ENCODE results near the gene GABBR2.

DNA sequence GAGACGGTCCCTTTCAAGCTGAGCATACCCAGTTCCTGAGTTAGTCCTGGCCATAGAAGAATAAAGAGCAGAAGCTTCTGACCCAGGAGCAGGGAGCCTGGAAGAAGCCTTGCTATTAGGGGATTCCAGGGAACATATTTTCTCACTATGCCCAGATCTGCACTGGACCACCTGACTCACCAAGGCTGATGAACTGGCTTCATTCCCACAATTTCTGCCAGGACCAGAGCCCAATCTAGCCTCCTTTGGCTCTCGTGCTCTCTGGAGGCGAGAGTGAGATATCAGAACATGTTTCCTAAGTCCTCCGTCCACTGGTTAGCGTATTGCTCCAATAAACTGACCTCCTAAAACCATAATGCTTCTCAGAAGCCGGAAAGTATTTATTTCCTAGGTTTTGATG is 9.9 kb downstream of the GABBR2 start:
- TF ChIP-seq, protein P1, sequence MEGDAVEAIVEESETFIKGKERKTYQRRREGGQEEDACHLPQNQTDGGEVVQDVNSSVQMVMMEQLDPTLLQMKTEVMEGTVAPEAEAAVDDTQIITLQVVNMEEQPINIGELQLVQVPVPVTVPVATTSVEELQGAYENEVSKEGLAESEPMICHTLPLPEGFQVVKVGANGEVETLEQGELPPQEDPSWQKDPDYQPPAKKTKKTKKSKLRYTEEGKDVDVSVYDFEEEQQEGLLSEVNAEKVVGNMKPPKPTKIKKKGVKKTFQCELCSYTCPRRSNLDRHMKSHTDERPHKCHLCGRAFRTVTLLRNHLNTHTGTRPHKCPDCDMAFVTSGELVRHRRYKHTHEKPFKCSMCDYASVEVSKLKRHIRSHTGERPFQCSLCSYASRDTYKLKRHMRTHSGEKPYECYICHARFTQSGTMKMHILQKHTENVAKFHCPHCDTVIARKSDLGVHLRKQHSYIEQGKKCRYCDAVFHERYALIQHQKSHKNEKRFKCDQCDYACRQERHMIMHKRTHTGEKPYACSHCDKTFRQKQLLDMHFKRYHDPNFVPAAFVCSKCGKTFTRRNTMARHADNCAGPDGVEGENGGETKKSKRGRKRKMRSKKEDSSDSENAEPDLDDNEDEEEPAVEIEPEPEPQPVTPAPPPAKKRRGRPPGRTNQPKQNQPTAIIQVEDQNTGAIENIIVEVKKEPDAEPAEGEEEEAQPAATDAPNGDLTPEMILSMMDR (conservative IDR thresholded peaks at IDR 0.05): no peak
- TF ChIP-seq EZH2 (IDR thresholded peaks at IDR 0.05; ENCODE audit: low read depth): no peak
